ENCODE results near the gene ZNF837. TPM values are rescaled to one million over a fixed set of nuclear protein-coding genes. Genes with fewer than 3 reads are reported as not detected.

ZNF837 gene
- total and polyA plus RNA-seq, 2 of the 13 experiments (the other 11 are each of a cell fraction or from before 2014, with no cell fraction given), result 0.29 to 1.3 TPM

GRCh38 chr19:58400916-58401839 lies 20.3 kb upstream of the ZNF837 start (continued):
- TF ChIP-seq HOXA5 (CRISPR knock-in tag; IDR thresholded peaks at IDR 0.05) (no peak), DNMT3B (CRISPR knock-in tag; conservative IDR thresholded peaks at IDR 0.05) (no peak), CBX1 (IDR thresholded peaks at IDR 0.05; ENCODE audit: low read depth) (no peak), KDM4B (CRISPR knock-in tag; IDR thresholded peaks at IDR 0.05) (0 out of 2 replicates have a peak, but pooled peaks have one; percentile 3), ESRRA (CRISPR knock-in tag; IDR thresholded peaks at IDR 0.05; ENCODE audit: low read depth) (no peak), ZNF343 (CRISPR knock-in tag; IDR thresholded peaks at IDR 0.05) (no peak), ZNF879 (CRISPR knock-in tag; IDR thresholded peaks at IDR 0.05) (peak; percentile 68; the same call in 1 of the 2 replicates), JUND (CRISPR knock-in tag; IDR thresholded peaks at IDR 0.05) (peak; percentile 30; the same call in 1 of the 2 replicates), ZNF280B (CRISPR knock-in tag; IDR thresholded peaks at IDR 0.05; ENCODE audit: borderline replicate concordance) (peak; percentile 88; the same call in 1 of the 2 replicates), CENPX (CRISPR knock-in tag; IDR thresholded peaks at IDR 0.05) (no peak), HOXD1 (CRISPR knock-in tag; IDR thresholded peaks at IDR 0.05) (peak; percentile 72; the same call in 1 of the 2 replicates), FLYWCH1 (CRISPR knock-in tag; IDR thresholded peaks at IDR 0.05) (no peak), MXD4 (CRISPR knock-in tag; IDR thresholded peaks at IDR 0.05) (0 out of 2 replicates have a peak, but pooled peaks have one; percentile 40), NFYC (CRISPR knock-in tag; IDR thresholded peaks at IDR 0.05) (peak; percentile 96), ARNTL (CRISPR knock-in tag; IDR thresholded peaks at IDR 0.05) (no peak), MIER3 (CRISPR knock-in tag; IDR thresholded peaks at IDR 0.05; ENCODE audit: borderline replicate concordance) (peak; percentile 56; the same call in 1 of the 2 replicates), AKAP8 (CRISPR knock-in tag; IDR thresholded peaks at IDR 0.05) (no peak), ZNF550 (CRISPR knock-in tag; IDR thresholded peaks at IDR 0.05; ENCODE audit: borderline replicate concordance) (no peak)
- TF ChIP-seq, protein P1, sequence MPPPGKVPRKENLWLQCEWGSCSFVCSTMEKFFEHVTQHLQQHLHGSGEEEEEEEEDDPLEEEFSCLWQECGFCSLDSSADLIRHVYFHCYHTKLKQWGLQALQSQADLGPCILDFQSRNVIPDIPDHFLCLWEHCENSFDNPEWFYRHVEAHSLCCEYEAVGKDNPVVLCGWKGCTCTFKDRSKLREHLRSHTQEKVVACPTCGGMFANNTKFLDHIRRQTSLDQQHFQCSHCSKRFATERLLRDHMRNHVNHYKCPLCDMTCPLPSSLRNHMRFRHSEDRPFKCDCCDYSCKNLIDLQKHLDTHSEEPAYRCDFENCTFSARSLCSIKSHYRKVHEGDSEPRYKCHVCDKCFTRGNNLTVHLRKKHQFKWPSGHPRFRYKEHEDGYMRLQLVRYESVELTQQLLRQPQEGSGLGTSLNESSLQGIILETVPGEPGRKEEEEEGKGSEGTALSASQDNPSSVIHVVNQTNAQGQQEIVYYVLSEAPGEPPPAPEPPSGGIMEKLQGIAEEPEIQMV (CRISPR knock-in tag; IDR thresholded peaks at IDR 0.05; ENCODE audit: low read depth), result no peak
- TF ChIP-seq, protein P2, sequence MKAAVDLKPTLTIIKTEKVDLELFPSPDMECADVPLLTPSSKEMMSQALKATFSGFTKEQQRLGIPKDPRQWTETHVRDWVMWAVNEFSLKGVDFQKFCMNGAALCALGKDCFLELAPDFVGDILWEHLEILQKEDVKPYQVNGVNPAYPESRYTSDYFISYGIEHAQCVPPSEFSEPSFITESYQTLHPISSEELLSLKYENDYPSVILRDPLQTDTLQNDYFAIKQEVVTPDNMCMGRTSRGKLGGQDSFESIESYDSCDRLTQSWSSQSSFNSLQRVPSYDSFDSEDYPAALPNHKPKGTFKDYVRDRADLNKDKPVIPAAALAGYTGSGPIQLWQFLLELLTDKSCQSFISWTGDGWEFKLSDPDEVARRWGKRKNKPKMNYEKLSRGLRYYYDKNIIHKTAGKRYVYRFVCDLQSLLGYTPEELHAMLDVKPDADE (CRISPR knock-in tag; IDR thresholded peaks at IDR 0.05), result no peak
- TF ChIP-seq, protein P3, sequence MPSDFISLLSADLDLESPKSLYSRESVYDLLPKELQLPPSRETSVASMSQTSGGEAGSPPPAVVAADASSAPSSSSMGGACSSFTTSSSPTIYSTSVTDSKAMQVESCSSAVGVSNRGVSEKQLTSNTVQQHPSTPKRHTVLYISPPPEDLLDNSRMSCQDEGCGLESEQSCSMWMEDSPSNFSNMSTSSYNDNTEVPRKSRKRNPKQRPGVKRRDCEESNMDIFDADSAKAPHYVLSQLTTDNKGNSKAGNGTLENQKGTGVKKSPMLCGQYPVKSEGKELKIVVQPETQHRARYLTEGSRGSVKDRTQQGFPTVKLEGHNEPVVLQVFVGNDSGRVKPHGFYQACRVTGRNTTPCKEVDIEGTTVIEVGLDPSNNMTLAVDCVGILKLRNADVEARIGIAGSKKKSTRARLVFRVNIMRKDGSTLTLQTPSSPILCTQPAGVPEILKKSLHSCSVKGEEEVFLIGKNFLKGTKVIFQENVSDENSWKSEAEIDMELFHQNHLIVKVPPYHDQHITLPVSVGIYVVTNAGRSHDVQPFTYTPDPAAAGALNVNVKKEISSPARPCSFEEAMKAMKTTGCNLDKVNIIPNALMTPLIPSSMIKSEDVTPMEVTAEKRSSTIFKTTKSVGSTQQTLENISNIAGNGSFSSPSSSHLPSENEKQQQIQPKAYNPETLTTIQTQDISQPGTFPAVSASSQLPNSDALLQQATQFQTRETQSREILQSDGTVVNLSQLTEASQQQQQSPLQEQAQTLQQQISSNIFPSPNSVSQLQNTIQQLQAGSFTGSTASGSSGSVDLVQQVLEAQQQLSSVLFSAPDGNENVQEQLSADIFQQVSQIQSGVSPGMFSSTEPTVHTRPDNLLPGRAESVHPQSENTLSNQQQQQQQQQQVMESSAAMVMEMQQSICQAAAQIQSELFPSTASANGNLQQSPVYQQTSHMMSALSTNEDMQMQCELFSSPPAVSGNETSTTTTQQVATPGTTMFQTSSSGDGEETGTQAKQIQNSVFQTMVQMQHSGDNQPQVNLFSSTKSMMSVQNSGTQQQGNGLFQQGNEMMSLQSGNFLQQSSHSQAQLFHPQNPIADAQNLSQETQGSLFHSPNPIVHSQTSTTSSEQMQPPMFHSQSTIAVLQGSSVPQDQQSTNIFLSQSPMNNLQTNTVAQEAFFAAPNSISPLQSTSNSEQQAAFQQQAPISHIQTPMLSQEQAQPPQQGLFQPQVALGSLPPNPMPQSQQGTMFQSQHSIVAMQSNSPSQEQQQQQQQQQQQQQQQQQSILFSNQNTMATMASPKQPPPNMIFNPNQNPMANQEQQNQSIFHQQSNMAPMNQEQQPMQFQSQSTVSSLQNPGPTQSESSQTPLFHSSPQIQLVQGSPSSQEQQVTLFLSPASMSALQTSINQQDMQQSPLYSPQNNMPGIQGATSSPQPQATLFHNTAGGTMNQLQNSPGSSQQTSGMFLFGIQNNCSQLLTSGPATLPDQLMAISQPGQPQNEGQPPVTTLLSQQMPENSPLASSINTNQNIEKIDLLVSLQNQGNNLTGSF (CRISPR knock-in tag; IDR thresholded peaks at IDR 0.05), result no peak
